Esophagus (tissue), 2 donors: Measurements from ENCODE around the gene BLOC1S3. TPM values are rescaled to one million over a fixed set of nuclear protein-coding genes. Genes with fewer than 3 reads are reported as not detected.
A peak's percentile ranks its signal among the peaks of the same experiment; 100 is the strongest.

Source experiments
- H3K27ac ChIP-seq, 2 donors: one replicate each; pipeline ENCODE4 v1.5.1; 2013; ENCODE audit warnings: low read depth in 2 of 2, mild to moderate bottlenecking in 2 of 2, inconsistent platforms in 1 of 2, low read length in 1 of 2, moderate library complexity in 1 of 2
- H3K27me3 ChIP-seq, 2 donors: one replicate each; pipeline ENCODE4 v1.6.1; 2013; ENCODE audit warnings: low read length in 2 of 2, control low read depth in 1 of 2, mild to moderate bottlenecking in 1 of 2; ENCODE audit not compliant: insufficient read depth in 2 of 2, control insufficient read depth in 1 of 2
- H3K36me3 ChIP-seq, 2 donors: one replicate each; pipeline ENCODE4 v1.6.1; 2013; ENCODE audit warnings: low read length in 1 of 2; ENCODE audit not compliant: control insufficient read depth in 2 of 2, insufficient read depth in 2 of 2
- H3K4me1 ChIP-seq, 2 donors: one replicate each; pipeline ENCODE4 v1.6.1; 2013; ENCODE audit warnings: low read length in 1 of 2; ENCODE audit not compliant: control insufficient read depth in 2 of 2, insufficient read depth in 2 of 2
- H3K4me3 ChIP-seq, 2 donors: one replicate each; pipeline ENCODE4 v1.5.1; 2013; ENCODE audit warnings: low read length in 2 of 2, mild to moderate bottlenecking in 2 of 2, low read depth in 1 of 2, moderate library complexity in 1 of 2
- H3K9me3 ChIP-seq, 2 donors: one replicate each; pipeline ENCODE4 v1.6.1; 2013; ENCODE audit warnings: mild to moderate bottlenecking in 2 of 2, low read depth in 1 of 2, low read length in 1 of 2, moderate library complexity in 1 of 2; ENCODE audit not compliant: control insufficient read depth in 2 of 2, insufficient read depth in 1 of 2
- WGBS, 2 donors: extraction: QIAGEN DNeasy Blood & Tissue Kit; methylation state at CpG; one replicate each; pipeline ENCODE4 v1.1.7; 2013; 5-methylcytosine and 5-hydroxymethylcytosine counted together
- polyA plus RNA-seq, 2 donors: library from polyadenylated mRNA; stranded (reverse); fragments of 200-250 nt; gene quantifications; one replicate each; pipeline ENCODE4 v1.2.3, GENCODE V29; 2013
- donor health status: healthy with polysubstance abuse.
- donor health status: Bipolar disorder and iron deficiency.

BLOC1S3 gene
- polyA plus RNA-seq, 2 donors, result 2.2 to 3.1 TPM

- H3K9me3 ChIP-seq, result no peaks in the 10 kb centered on the region
- no peaks in the 10 kb centered on the region for H3K36me3 ChIP-seq
- 1 to 2% methylated on average over 66 to 97 of the region's 97 CpGs for WGBS, 2 donors
- H3K4me1 ChIP-seq, result peaks cover 0 to 14% of the 10 kb centered on the region in 2 donors
- H3K27me3 ChIP-seq, result no peaks in the 10 kb centered on the region
- peak overlapping the region; percentile 77 to 78 for H3K4me3 ChIP-seq
- peak overlapping the region; percentile 90 to 98 for H3K27ac ChIP-seq
These were observed 698 bp downstream of the BLOC1S3 start for GRCh38 chr19:45179072-45179891.

GRCh38 chr19:45179892-45180370 is 1.3 kb downstream of the BLOC1S3 start:
- Histone ChIP-seq H3K4me1 (peaks cover 0 to 14% of the 10 kb centered on the region in 2 donors), H3K36me3 (no peaks in the 10 kb centered on the region), H3K27ac (no peak overlapping the region), H3K4me3 (peak overlapping the region; percentile 77 to 78), H3K27me3 (no peaks in the 10 kb centered on the region), H3K9me3 (no peaks in the 10 kb centered on the region)
- 42 to 43% methylated on average over 9 of the region's 9 CpGs for WGBS, 2 donors

GRCh38 chr19:45180936-45181335 is 2.4 kb downstream of the BLOC1S3 start:
- WGBS, 2 donors, result 75 to 77% methylated on average over 7 of the region's 7 CpGs
- Histone ChIP-seq H3K4me1 (peaks cover 0 to 14% of the 10 kb centered on the region in 2 donors), H3K9me3 (no peaks in the 10 kb centered on the region), H3K4me3 (no peak overlapping the region), H3K27me3 (no peaks in the 10 kb centered on the region), H3K27ac (no peak overlapping the region), H3K36me3 (no peaks in the 10 kb centered on the region)

- Histone ChIP-seq H3K27me3 (no peaks in the 10 kb centered on the region), H3K4me1 (peaks cover 0 to 12% of the 10 kb centered on the region in 2 donors), H3K36me3 (no peaks in the 10 kb centered on the region), H3K4me3 (no peak overlapping the region), H3K9me3 (no peaks in the 10 kb centered on the region), H3K27ac (no peak overlapping the region)
- WGBS, 2 donors, result 64 to 73% methylated on average over 4 of the region's 4 CpGs
These were observed 4.2 kb downstream of the BLOC1S3 start for GRCh38 chr19:45182758-45183157.

- Histone ChIP-seq H3K4me1 (peaks cover 0 to 12% of the 10 kb centered on the region in 2 donors), H3K27ac (no peak overlapping the region), H3K27me3 (no peaks in the 10 kb centered on the region), H3K9me3 (no peaks in the 10 kb centered on the region), H3K4me3 (no peak overlapping the region), H3K36me3 (no peaks in the 10 kb centered on the region)
- WGBS, 2 donors, result 95 to 96% methylated on average over 5 of the region's 5 CpGs
These were observed 5.5 kb downstream of the BLOC1S3 start for GRCh38 chr19:45184115-45184514.

GRCh38 chr19:45186509-45187334 is 8.1 kb downstream of the BLOC1S3 start:
- Histone ChIP-seq H3K36me3 (no peaks in the 10 kb centered on the region), H3K27me3 (no peaks in the 10 kb centered on the region), H3K27ac (no peak overlapping the region), H3K9me3 (no peaks in the 10 kb centered on the region), H3K4me3 (no peak overlapping the region), H3K4me1 (no peaks in the 10 kb centered on the region)
- 88 to 89% methylated on average over 12 of the region's 12 CpGs for WGBS, 2 donors

GRCh38 chr19:45187421-45188100 is 9.0 kb downstream of the BLOC1S3 start:
- H3K27me3 ChIP-seq, result no peaks in the 10 kb centered on the region
- no peak overlapping the region for H3K27ac ChIP-seq
- no peaks in the 10 kb centered on the region for H3K4me1 ChIP-seq
- no peaks in the 10 kb centered on the region for H3K9me3 ChIP-seq
- H3K36me3 ChIP-seq, result no peaks in the 10 kb centered on the region
- H3K4me3 ChIP-seq, result no peak overlapping the region
- 45 to 48% methylated on average over 12 of the region's 12 CpGs for WGBS, 2 donors

GRCh38 chr19:45189971-45190370 is 11.4 kb downstream of the BLOC1S3 start:
- Histone ChIP-seq H3K27me3 (no peaks in the 10 kb centered on the region), H3K27ac (no peak overlapping the region), H3K36me3 (no peaks in the 10 kb centered on the region), H3K4me1 (no peaks in the 10 kb centered on the region), H3K4me3 (no peak overlapping the region), H3K9me3 (no peaks in the 10 kb centered on the region)
- 91 to 100% methylated on average over 1 of the region's 1 CpG for WGBS, 2 donors

- H3K27ac ChIP-seq, result no peak overlapping the region
These were observed 12.8 kb downstream of the BLOC1S3 start for GRCh38 chr19:45191375-45191774.

More at GRCh38 chr19:45191375-45191774, 12.8 kb downstream of the BLOC1S3 start:
- no peak overlapping the region for H3K4me3 ChIP-seq
- no peaks in the 10 kb centered on the region for H3K36me3 ChIP-seq
- WGBS, 2 donors, result 55 to 69% methylated on average over 4 of the region's 4 CpGs
- H3K4me1 ChIP-seq, result no peaks in the 10 kb centered on the region
- H3K27me3 ChIP-seq, result no peaks in the 10 kb centered on the region
- H3K9me3 ChIP-seq, result no peaks in the 10 kb centered on the region
